Uterus (tissue), 2 donors: ENCODE measurements around the gene ABAT.
"Not testable (repeated sequence)": the region's sequence is repeated elsewhere in the genome, so short reads cannot be mapped to it uniquely, and the experiment has no call there.

Source experiments
- CTCF ChIP-seq, 4 experiments: fragments of 200-600 bp in 2 of 4; fragments of 450-650 bp in 2 of 4; sonication (generic) in 2 of 4; IDR thresholded peaks; one replicate each; pipeline ENCODE4 v1.5.1; 2016 to 2019; ENCODE audit warnings: antibody characterized with exemption in 4 of 4, mild to moderate bottlenecking in 2 of 4, moderate library complexity in 1 of 4
- POLR2A ChIP-seq, 2 donors: fragments of 450-650 bp; IDR thresholded peaks; one replicate each; pipeline ENCODE4 v1.6.1; 2016; ENCODE audit warnings: antibody characterized with exemption in 2 of 2, mild to moderate bottlenecking in 1 of 2, moderate library complexity in 1 of 2

GRCh38 chr16:8786316-8786715, 111.9 kb downstream of the ABAT start:
- TF ChIP-seq POLR2A, CTCF (IDR thresholded peaks at IDR 0.05): not testable (repeated sequence)
